NB4 (cell line): ENCODE data around the gene TSPAN15.
"Not testable (repeated sequence)": the region's sequence is repeated elsewhere in the genome, so short reads cannot be mapped to it uniquely, and the experiment has no call there.

Source experiments
- DNase-seq: peaks from one replicate; pipeline ENCODE4 v3.0.0; 2010; ENCODE audit warnings: low read depth
- H3K4me3 ChIP-seq: one replicate; pipeline ENCODE4 v1.5.1; 2011; ENCODE audit warnings: mild to moderate bottlenecking, low read depth, low read length, moderate library complexity
- MAX ChIP-seq: IDR thresholded peaks from 2 replicates; pipeline ENCODE4 v1.6.1; 2011; ENCODE audit warnings: low read depth, low read length
- MYC ChIP-seq: IDR thresholded peaks from 2 replicates; pipeline ENCODE4 v1.6.1; 2011; ENCODE audit warnings: low read depth, low read length
- POLR2A ChIP-seq: IDR thresholded peaks from 2 replicates; pipeline ENCODE4 v1.6.1; 2011; ENCODE audit warnings: mild to moderate bottlenecking; ENCODE audit not compliant: insufficient read length; ENCODE audit errors: extremely low read depth
- TF ChIP-seq, protein P1 (sequence below): IDR thresholded peaks from one replicate; pipeline ENCODE4 v1.5.1; 2012; ENCODE audit warnings: low read depth, low read length

The TSPAN15 gene

DNA sequence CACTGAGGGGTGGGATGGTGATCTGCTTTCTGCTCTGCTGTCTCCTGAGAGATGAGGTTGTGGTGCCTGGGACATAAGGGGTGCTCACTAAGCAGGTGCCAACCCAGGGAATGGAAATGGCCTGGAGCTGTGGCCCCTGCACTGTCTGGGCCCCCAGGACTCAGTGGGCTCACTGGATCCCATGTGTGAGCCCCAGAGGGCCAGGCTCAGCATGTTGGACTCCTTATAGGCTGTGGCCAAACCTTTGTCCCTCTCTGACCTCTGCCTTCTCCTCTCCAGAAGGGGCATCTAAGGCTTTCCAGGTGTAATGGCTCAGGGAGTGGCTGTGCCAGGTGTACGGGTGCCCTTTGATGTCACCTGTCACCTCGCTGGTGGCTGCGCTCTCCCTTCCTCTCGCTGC lies 65.5 kb downstream of the TSPAN15 start:
- DNase-seq, result no peak
- H3K4me3 ChIP-seq, result no peak overlapping the region
- no peak for TF ChIP-seq MAX
- TF ChIP-seq, protein P1, sequence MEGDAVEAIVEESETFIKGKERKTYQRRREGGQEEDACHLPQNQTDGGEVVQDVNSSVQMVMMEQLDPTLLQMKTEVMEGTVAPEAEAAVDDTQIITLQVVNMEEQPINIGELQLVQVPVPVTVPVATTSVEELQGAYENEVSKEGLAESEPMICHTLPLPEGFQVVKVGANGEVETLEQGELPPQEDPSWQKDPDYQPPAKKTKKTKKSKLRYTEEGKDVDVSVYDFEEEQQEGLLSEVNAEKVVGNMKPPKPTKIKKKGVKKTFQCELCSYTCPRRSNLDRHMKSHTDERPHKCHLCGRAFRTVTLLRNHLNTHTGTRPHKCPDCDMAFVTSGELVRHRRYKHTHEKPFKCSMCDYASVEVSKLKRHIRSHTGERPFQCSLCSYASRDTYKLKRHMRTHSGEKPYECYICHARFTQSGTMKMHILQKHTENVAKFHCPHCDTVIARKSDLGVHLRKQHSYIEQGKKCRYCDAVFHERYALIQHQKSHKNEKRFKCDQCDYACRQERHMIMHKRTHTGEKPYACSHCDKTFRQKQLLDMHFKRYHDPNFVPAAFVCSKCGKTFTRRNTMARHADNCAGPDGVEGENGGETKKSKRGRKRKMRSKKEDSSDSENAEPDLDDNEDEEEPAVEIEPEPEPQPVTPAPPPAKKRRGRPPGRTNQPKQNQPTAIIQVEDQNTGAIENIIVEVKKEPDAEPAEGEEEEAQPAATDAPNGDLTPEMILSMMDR, result no peak
- TF ChIP-seq POLR2A, result no peak
- no peak for TF ChIP-seq MYC

DNA sequence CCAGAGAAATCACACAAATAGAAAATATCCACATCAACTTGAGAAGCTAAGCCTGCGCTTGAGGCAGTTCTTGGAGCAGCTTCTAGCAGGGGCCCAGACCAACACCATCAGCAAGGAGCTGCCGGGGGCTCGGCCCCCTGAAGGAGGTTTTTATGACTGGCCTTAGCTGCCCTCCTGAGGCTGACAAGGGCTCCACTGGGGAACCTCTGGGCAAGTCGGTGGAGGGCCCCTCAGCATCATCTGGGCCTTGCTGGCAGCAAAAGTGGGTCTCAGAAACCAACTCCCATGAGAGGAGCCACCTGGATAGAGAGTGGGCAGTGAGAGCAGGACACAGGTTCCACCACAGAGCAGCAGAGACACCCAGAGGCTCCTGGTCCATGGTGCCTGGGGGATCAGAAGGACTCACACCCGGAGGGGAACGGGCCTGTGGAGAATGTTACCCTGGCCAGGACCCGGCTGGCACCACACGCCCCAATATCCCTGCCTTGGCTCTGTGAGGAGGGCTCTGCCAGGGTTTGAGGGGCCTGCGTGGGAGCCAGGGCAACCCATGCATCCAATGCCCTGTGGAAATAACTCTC lies 66.1 kb downstream of the TSPAN15 start:
- no peak for DNase-seq
- no peak for TF ChIP-seq MYC
- TF ChIP-seq POLR2A, result no peak
- TF ChIP-seq, protein P1, result no peak
- TF ChIP-seq MAX, result no peak
- no peak overlapping the region for H3K4me3 ChIP-seq

- no peak for DNase-seq
Observed at GRCh38 chr10:69527961-69528360, 76.7 kb downstream of the TSPAN15 start.

GRCh38 chr10:69533658-69534057 lies 82.4 kb downstream of the TSPAN15 start:
- no peak overlapping the region for H3K4me3 ChIP-seq
- no peak for DNase-seq
- TF ChIP-seq MYC (no peak), MAX (no peak), POLR2A (no peak)
- TF ChIP-seq, protein P1, result no peak

More at GRCh38 chr10:69527961-69528360, 76.7 kb downstream of the TSPAN15 start:
- TF ChIP-seq POLR2A, result no peak
- TF ChIP-seq MAX, result no peak
- no peak for TF ChIP-seq MYC
- TF ChIP-seq, protein P1, result no peak
- no peak overlapping the region for H3K4me3 ChIP-seq

DNA sequence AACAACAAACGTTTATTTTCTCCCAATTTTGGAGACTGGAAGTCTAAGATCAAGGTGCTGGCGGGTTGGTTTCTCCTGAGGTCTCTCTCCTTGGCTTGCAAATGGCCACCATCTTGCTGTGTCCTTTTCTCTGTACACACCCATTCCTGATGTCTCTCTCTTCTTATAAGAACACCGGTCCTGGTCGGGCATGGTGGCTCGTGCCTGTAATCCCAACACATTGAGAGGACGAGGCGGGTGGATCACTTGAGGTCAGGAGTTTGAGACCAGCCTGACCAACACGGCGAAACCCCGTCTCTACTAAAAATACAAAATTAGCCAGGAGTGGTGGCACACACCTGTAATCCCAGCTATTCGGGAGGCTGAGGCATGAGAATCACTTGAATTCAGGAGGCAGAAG lies 85.3 kb downstream of the TSPAN15 start:
- not testable (repeated sequence) for H3K4me3 ChIP-seq, DNase-seq

GRCh38 chr10:69537449-69537848 lies 86.2 kb downstream of the TSPAN15 start:
- DNase-seq, result no peak
- TF ChIP-seq, protein P1, result no peak
- no peak for TF ChIP-seq MYC
- TF ChIP-seq POLR2A, result no peak
- TF ChIP-seq MAX, result no peak

More at GRCh38 chr10:69537449-69537848, 86.2 kb downstream of the TSPAN15 start:
- H3K4me3 ChIP-seq, result no peak overlapping the region
